HG03342 (cell line): ENCODE data around the gene DIPK1A.

ENCODE experiments used
- ATAC-seq: cut with Tn5 transposase; IDR thresholded peaks from one replicate; pipeline ENCODE4 v1.9.1; 2021; ENCODE audit warnings: mild to moderate bottlenecking, moderate library complexity; ENCODE audit not compliant: unreplicated experiment

The DIPK1A gene

DNA sequence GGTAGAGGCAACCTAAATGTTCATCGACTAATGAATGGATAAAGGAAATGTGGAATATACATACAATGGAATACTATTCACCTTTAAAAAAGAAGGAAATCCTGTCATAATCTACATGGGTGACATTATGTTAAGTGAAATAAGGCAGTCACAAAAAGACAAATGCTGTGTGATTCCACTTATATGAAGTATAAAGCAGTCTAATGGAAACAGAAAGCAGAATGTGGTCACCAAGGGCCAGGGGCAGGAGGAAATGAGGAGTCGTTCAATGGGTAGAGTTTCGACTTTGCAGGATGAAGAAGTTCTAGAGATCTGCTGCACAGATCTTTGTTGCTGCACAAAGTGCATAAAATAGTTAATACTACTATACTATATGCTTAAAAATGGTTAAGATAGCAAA lies 7.8 kb downstream of the DIPK1A start:
- peak; percentile 70 for ATAC-seq

DNA sequence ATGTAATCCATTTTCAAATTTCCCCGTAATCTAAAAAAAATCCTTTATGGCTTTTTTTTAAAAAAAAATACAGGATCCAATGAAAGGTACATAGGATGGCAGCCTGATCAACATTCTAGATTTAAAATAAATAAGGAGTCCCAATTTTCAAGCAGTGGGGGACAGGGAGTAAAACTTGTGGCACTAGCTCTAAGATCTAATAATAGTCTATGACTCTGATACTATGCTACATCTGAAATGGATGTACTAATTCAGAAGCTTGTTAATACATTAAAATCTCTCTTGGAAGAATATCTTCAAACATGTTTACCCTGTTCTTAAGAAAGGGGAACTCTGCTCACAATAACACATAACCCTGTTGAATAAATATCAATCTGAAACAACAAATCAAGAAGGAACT lies 8.5 kb downstream of the DIPK1A start:
- no peak for ATAC-seq

DNA sequence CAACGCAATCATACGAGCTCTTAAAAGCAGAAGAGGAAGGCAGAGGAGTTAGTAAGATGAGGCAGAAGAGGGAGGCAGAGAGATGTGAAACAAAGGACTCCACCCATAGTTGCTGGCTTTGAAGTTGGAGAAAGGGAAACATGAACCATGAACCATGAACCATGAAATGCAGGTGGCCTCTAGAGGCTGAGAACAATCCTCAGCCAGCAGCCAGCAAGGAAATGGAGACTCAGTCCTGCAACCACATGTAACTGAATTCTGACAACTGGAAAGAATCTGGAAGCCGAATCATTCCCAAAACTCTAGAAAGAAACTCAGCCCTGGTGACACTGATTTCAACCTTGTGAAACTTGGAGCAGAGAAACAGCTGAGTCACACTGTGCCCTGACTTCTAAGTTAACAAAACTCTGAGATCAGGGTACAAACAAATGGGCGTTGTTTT lies 10.1 kb downstream of the DIPK1A start:
- peak; percentile 61 for ATAC-seq

DNA sequence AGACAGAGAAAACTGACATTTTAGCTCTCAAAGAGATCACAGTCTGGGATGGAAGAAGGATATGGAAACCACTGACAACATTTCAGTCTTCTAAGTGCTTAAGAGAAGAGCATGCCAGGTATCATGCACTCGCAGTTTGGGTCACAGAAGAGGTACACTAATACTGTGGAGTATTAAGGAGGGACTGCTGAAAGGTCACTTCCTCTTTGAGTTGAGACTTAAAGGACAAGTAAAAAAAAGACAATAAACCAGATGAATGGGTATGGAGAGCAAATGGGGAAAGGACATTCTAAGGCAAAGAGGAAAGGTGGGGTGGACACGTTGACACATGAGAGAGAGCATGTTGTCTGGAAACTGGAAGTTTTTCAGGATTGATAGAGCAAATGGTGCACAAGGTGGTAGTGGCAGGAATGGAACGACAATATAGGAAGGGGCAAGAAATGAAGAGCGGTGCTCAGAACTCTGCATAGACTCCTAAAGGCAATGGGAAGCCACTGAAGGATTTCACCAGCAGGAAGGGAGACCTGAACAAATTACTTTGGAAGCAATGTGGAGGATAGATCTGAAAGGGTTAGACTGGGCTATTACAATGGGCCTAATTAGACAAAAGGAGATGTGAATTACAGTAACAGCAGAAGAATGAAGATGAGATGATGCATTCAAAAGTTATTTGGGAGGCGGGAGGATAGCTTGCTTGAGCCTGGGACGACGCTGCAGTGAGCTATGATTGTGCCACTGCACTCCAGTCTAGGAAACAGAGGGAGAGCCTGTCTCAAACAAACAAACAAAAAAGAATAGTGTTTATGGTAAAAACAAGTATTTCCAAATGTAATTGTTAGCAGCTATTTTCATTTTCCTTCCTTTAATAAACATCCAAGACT lies 11.1 kb downstream of the DIPK1A start:
- ATAC-seq, result peak; percentile 35

DNA sequence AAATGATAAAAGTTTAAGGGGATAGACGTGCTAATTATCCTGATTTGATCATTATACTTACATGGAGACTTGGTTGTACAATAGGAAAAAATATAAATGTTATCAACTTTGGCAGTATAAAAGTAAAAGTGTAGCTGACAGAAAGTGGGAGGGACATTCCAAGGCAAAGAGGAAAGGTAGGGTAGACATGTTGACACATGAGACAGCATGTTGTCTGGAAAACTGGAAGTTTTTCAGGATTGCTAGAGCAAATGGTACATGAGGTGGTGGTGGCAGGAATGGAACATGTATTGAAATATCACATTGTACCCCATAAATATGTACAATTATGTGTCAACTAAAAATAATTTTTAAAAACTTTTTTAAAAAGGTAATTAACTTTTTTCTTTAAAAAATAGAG lies 13.2 kb downstream of the DIPK1A start:
- ATAC-seq, result no peak

DNA sequence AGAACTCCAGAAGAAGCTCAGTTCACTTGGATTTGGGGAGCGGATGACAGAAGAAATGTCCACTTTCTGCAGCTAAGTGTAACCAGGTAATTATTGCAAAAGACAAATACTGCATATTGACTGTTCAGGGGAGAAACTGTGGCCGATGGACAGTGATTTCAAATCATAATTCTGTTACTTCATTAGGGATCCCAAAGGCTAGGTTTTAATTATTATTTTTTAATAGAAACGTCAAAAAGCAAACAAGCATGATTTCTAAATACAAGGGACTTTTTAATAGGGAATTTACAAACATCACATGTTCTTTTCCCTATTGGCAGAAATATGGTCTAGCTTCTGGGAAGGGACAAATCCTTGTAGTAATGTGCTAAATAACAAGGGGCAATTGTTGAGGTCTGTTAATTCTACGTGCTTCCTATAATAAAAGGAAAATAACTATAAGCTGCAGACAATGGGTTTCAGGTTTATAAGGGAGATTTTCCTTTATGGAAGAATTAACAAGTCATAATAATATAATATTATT lies 15.5 kb downstream of the DIPK1A start:
- ATAC-seq, result no peak

DNA sequence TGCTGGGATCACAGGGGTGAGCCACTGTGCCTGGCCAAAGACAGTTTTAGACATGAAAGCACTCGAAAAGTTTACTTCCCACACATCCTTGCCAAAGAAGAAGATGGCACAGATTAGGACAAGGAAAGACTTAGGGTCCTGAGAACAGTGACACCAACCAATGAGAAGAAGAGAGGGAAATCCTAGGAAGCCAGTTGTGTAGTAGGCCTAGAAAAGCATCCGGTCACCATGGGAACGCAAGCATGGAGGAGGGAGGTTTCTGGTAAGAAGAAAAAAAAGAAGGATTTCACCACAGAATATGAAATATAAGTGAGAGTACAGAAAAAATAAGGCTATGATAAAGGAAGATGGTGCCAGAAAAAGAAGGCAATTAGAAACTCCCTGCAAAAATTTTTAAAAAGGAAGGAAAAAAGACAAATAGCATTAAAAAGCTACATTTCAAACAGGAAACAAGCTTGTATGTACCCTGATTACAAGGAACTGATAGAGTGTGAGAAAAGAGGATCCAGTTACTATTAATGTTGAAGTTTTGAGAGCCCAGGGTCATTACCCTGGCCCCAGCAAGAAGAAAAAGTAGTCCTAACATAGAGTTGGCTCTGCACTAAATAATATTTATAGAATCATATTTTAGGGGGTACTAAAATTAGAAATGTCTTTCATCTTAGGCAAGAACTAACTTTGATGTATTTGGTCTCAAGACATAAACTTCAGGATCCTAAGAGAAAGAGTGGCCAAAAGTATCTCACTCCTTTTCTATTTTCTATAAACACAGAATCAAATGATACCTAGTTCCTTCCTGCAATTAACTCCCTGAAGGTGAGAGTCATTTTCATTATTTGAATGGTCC lies 16.1 kb downstream of the DIPK1A start:
- peak; percentile 44 for ATAC-seq

DNA sequence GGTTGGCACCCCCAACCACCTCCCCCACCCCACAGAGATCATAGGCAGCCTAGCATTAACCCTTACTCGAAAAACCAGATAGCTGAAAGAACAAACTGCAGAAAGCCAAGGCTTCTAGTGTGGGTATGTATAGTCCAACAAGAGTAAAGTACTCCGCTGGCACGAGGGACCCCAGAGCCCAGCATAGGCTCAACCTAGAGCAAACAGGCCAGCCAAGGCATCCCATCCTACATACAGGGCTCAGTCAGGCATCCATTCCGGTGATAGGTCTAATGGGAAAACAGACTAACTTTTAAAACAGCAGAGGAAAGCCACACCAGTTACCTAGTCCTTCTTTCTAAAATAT lies 17.8 kb downstream of the DIPK1A start:
- ATAC-seq, result no peak

DNA sequence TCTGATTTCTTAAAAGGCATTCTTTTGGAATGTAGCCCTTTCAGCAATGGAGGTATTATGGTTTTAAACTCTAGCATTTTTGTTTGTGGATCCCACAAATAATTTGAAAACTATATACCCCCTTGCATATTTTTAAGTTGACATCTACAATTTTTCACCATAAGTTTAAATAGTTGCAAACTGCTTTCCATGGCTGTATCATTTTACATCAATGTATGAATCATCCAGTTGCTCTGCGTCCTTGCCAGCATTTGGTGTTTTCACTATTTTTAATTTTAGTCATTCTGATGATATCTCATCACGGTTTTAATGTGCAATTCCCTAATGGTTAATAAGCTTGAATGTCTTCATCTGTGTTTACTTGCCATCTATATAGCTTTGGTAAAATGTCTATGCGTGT lies 20.7 kb downstream of the DIPK1A start:
- no peak for ATAC-seq

DNA sequence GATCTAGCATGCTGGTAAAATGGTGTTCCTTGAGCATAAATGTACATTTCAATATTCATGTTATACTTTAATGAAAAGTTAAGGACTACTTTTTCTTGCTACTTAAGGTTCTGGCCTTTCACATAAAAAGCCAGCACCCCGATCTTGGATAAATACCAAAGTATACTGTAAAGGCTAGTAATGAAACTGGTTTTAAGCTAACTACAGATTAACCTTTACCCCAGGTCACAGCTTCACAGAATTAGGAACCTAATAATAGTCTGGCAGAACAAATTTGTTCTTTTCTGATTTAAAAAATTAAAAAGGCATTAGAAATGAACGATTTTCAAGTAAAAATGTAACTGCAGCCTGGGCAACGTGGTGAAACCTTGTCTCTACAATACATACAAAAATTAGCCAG lies 23.5 kb downstream of the DIPK1A start:
- ATAC-seq, result no peak

DNA sequence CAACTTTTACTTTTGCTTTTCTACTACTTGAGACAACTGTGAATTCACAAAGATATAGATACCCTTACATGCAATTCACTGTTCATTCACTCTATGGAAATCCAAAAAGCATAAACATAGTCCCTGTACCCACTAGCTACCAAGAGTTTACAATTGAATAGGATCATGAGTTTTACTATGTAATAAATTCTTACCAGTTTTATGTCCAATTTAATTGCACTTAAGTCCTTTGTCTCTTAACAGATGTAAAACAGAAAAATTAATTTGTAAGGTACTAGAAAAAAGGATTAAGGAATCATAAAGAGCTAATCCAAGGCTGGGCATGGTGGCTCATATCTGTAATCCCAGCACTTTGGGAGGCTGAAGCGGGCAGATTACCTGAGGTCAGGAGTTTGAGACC lies 24.4 kb downstream of the DIPK1A start:
- no peak for ATAC-seq

DNA sequence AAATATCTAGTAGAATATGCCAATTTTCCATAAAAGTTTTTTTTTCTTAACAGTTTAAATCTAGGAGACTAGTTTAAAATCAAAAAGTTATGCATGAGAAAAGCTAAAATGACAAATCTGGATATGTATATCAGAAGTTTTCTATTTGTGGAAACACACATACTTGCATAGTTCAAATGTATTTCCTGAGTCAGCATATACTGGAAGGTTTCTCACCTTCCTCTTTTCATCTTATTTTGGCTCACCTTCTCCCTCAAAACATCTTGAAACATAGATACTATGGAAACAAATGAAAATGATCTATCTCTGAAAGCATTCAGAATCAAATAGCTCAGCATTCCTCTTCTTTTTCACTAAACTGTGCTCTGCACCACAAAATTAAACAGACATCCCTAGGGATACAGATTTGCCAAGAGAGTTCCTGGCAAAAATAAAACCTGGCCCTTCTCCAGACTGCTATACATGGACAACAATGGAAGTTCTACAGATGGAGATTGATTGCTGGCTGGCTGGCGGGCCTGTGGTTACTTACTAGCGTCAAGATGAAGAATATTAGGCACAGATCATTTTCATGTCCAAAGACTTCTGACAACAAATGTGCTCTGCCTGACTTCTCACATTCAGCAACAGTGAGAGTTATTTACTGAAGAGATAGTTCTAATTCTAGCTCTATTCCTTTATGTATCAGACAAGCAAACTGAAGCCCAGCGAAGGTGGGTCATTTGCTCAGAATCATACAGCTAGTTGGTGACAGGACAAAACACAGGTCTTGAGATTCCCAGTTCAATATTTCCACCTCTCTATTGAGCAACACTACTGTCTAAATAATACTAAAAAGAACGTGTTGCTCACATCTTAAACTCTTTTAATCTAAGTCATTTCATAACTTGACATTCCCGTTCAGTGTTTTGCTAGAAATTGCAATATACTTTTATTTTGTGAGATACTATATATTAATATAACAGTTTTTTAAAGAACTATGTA lies 26.6 kb downstream of the DIPK1A start:
- no peak for ATAC-seq

DNA sequence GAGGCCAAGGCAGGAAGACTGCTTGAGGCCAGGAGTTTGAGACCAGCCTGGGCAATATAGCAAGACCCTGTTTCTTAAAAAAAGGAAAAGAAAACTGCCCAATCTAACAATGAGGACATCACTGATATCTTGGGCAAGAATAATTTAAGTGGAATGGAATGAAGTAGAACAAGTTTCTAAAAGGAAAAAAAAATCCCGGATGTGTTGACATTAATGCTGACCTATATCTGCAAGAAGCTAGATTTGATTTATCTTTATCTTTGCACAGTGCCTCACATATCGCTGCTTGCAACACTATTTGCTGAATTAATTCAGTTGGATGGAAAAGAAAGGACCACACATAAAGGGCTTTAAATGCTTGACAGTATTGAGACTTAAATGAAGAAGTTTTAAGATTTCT lies 27.8 kb downstream of the DIPK1A start:
- no peak for ATAC-seq

DNA sequence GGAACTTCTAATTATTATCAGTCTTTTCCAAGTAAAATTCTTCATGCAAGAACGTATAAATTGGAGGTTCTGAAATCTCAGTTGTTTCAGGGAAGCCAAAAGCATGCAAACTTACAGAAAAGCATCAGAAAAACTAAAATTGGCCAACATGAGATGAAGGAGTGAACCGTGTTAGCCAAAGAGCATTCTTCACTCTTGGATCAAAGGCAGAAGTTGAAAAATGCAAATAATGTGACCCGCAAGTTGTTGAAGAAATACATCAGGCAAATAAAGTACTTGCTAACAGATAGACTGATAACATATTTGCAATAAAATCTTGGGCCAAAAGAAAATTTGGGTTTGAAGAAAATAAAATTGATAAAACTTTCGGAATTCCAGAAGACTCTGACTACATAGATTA lies 29.6 kb downstream of the DIPK1A start:
- ATAC-seq, result no peak

DNA sequence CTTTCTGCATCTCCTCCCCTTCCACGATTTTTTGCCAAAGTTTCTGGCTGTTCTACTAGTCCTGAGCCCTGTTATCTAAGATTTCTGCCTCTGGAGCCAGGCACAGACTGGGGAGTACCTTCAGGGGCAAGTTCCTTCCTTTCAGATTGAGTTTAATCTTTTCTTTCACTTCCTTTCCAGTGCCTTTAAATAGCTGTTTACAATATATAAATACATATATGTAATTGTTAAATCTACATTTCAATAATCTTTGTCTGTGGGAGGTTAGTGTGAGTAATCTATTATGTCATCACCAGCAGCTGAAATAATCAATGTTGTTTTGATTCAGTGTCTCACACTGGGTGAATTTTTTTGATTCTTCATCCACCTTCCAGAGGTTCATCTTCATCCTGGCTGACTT lies 31.8 kb downstream of the DIPK1A start:
- peak; percentile 47 for ATAC-seq

DNA sequence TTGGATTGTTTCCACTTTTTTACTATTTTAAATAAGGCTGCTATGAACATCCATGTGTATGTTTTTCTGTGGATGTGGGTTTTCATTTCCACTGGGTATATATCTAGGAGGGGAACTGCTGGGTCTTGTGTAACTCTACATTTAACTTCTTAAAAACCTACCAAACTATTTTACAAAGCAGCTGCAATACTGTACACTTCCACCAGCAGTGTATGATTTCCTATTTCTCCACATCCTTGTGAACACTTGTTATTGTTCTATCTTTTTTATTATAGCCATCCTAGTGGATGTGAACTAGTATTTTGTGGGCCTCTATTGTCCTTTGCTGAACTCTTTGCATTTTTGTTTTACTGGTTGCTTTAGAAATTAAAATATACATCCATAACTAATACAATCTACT lies 33.4 kb downstream of the DIPK1A start:
- ATAC-seq, result no peak

DNA sequence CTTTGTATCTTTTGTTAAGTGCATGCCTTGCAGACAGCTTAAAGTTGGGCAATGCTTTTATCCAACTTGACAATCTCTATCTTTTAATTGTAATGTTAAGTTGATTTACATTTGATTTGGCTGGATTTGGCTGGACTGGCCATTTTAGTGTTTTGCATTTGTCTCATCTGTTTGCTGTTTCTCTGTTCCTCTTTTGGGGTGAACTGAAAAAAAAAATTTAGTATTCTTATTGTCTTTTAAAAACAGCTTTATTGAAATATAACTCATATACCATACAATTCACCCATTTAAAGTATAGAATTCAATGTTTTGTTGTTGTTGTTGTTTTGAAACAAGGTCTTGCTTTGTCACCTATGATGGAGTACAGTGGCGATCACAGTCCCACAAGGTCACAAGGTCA lies 34.4 kb downstream of the DIPK1A start:
- no peak for ATAC-seq

DNA sequence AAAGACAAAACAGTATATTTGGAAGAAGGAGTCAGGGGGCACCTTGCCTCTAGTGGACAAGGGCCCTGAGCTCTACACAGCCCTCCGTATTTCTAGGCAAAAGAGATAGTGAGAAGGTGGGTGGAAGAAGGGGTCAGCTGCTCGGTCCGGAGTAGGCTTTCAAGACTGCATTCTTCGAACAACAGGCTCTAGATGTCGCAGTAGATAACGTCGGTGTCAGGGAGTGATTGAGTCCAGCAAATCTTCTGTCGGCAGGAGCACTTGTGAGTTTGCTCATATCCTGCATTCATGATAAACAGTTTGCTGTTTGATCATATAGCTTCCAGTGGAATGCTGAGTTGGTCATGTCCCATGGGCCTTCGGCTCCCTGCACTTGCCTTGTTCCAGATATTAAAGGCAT lies 36.8 kb downstream of the DIPK1A start:
- no peak for ATAC-seq

DNA sequence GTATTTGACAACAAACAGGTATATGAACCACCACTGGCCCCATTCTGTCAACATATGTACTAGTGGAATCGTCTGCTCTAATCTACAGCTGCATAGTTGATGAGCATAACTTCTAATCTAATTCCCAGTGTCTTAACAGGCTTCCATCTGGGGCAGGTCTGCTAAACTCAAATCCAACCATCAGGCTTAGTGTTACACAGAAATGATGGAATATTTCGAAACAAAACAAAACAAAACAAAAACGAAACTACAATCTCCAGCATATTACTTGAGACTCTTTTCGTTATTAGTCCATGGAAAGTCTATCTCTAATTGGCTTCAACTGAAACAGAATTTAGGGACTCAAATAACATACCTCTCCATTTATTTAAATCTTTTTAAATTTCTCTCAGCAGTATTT lies 37.6 kb downstream of the DIPK1A start:
- no peak for ATAC-seq

DNA sequence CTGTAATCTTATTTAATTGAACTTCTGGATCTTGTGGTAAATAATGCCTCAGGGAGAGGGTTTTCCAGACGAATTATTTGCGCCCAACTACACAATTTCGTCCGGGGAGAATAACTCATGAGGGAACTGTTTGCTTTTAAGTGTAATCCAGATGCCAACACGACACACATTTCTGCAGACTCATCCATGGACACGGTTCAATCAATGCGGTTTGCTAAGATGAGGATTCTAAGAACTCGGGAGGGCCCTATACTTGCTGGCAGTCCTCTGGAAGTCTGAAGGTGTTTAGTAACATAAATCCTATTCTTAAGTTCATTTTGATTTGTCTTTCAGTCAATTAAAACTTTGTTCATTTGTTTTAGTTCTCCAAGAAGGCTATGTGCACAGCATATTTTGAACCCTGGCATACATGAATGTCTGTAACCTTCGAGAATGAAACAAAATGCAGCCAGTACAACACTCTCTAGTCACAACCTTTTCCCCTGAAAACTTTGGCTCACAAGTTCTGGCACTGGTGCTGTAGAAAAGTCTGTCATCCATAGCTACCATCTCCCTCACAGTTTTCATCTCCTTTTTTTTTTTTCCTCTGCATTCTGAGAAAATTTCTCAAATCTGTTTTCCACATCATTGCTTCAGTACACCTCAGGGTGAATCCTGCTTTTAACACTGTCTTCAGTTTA lies 38.8 kb downstream of the DIPK1A start:
- ATAC-seq, result no peak
